Activated CD4-positive, alpha-beta T cell treated with anti-CD3 and anti-CD28 coated beads for 36 hours (primary cell): ENCODE data around the gene SLC2A13. TPM values are rescaled to one million over a fixed set of nuclear protein-coding genes. Genes with fewer than 3 reads are reported as not detected.
"Not testable (repeated sequence)": the region's sequence is repeated elsewhere in the genome, so short reads cannot be mapped to it uniquely, and the experiment has no call there.

Experiments used
- ATAC-seq: fragments of 200-7000 bp; cut with Tn5 transposase; one replicate; pipeline ENCODE4 v1.10.0; 2021; ENCODE audit warnings: mild to moderate bottlenecking, moderate library complexity
- CTCF ChIA-PET: fragments of 350-600 bp; sonication (Branson Sonifier 250); formaldehyde crosslinking; loops from one replicate; lab custom pipeline; 2021; ENCODE audit warnings: antibody characterized with exemption; lab: Charles Lee
- POLR2A ChIA-PET: fragments of 350-600 bp; sonication (Branson Sonifier 250); formaldehyde crosslinking; loops from one replicate; lab custom pipeline; 2021; ENCODE audit warnings: antibody characterized with exemption, inconsistent platforms; lab: Charles Lee
- DNase-seq: peaks from one replicate; pipeline ENCODE4 v3.0.0-alpha.2; 2020
- H3K27ac Mint-ChIP-seq: one replicate; pipeline ENCODE4 v1.8.0; 2021; ENCODE audit warnings: mixed read lengths
- H3K27me3 Mint-ChIP-seq: one replicate; pipeline ENCODE4 v1.8.0; 2021; ENCODE audit warnings: mixed read lengths
- H3K36me3 Mint-ChIP-seq: one replicate; pipeline ENCODE4 v1.8.0; 2021; ENCODE audit warnings: low read depth, mixed read lengths
- H3K4me1 Mint-ChIP-seq: one replicate; pipeline ENCODE4 v1.8.0; 2021; ENCODE audit warnings: mixed read lengths
- H3K4me3 Mint-ChIP-seq: one replicate; pipeline ENCODE4 v1.8.0; 2021; ENCODE audit warnings: mild to moderate bottlenecking, moderate library complexity, mixed read lengths
- H3K9me3 Mint-ChIP-seq: one replicate; pipeline ENCODE4 v1.8.0; 2021; ENCODE audit warnings: low read depth, mixed read lengths
- intact Hi-C, 2 experiments: fragments of 100-400 bp; cut with DNase I in 1 of 2; cut with micrococcal nuclease in 1 of 2; formaldehyde crosslinking; loops; one replicate each; pipeline versions ENCODE4 v1.14.2 to v1.15.1; 2022 to 2024; cut with DNase I, micrococcal nuclease
- total RNA-seq, 2 experiments: library from RNA; stranded (reverse); gene quantifications; one replicate each; pipeline ENCODE4 v1.2.3, GENCODE V29; 2021

The SLC2A13 gene
- total RNA-seq, 2 experiments from 2014 or later, result 2.3 to 3.9 TPM

- ATAC-seq, CTCF ChIA-PET, H3K4me1 Mint-ChIP-seq, H3K9me3 Mint-ChIP-seq, intact Hi-C loops, H3K27me3 Mint-ChIP-seq, H3K4me3 Mint-ChIP-seq, POLR2A ChIA-PET, DNase-seq, H3K36me3 Mint-ChIP-seq, H3K27ac Mint-ChIP-seq: not testable (repeated sequence)
These were observed 212.5 kb downstream of the SLC2A13 start for GRCh38 chr12:39893388-39893787.

GRCh38 chr12:39892146-39892545, 213.7 kb downstream of the SLC2A13 start:
- Mint-ChIP-seq H3K27me3 (no peaks in the 10 kb centered on the region), H3K27ac (no peak overlapping the region), H3K4me1 (no peaks in the 10 kb centered on the region), H3K36me3 (no peaks in the 10 kb centered on the region), H3K9me3 (peaks cover 5% of the 10 kb centered on the region), H3K4me3 (no peak overlapping the region)
- ATAC-seq (no peak), DNase-seq (no peak)
- intact Hi-C loops, result no loop called here
- POLR2A ChIA-PET, result no interaction called here
- CTCF ChIA-PET, result no interaction called here

- POLR2A ChIA-PET, result no interaction called here
- Mint-ChIP-seq H3K4me3 (no peak overlapping the region), H3K27ac (no peak overlapping the region), H3K36me3 (no peaks in the 10 kb centered on the region), H3K27me3 (no peaks in the 10 kb centered on the region), H3K4me1 (no peaks in the 10 kb centered on the region), H3K9me3 (no peaks in the 10 kb centered on the region)
- CTCF ChIA-PET, result interaction anchor here (0.6 kb wide), 1 partner anchor 29 kb away, joined by 3 read pairs; no protein-coding TSS in a partner anchor
- intact Hi-C loops, result no loop called here
- ATAC-seq (no peak), DNase-seq (no peak)
These were observed 218.0 kb downstream of the SLC2A13 start for GRCh38 chr12:39887856-39888255.

GRCh38 chr12:39886106-39886505, 219.8 kb downstream of the SLC2A13 start:
- intact Hi-C loops, result no loop called here
- no peaks in the 10 kb centered on the region for H3K27me3 Mint-ChIP-seq
- H3K4me3 Mint-ChIP-seq, result no peak overlapping the region
- H3K27ac Mint-ChIP-seq, result no peak overlapping the region
- CTCF ChIA-PET, result no interaction called here
- no peaks in the 10 kb centered on the region for H3K36me3 Mint-ChIP-seq
- POLR2A ChIA-PET, result no interaction called here
- DNase-seq (no peak), ATAC-seq (no peak)
- H3K9me3 Mint-ChIP-seq, result no peaks in the 10 kb centered on the region
- H3K4me1 Mint-ChIP-seq, result no peaks in the 10 kb centered on the region

- Mint-ChIP-seq H3K9me3 (no peaks in the 10 kb centered on the region), H3K27me3 (no peaks in the 10 kb centered on the region), H3K4me3 (no peak overlapping the region), H3K4me1 (no peaks in the 10 kb centered on the region), H3K27ac (no peak overlapping the region), H3K36me3 (no peaks in the 10 kb centered on the region)
- DNase-seq (no peak), ATAC-seq (no peak)
- POLR2A ChIA-PET, result no interaction called here
- CTCF ChIA-PET, result interaction anchor here (0.9 kb wide), 1 partner anchor 108 kb away, joined by 3 read pairs; no protein-coding TSS in a partner anchor
- intact Hi-C loops, result no loop called here
These were observed 221.2 kb downstream of the SLC2A13 start for GRCh38 chr12:39884616-39885125.

GRCh38 chr12:39883411-39883810, 222.5 kb downstream of the SLC2A13 start:
- Mint-ChIP-seq H3K4me3 (no peak overlapping the region), H3K9me3 (peaks cover 3% of the 10 kb centered on the region)

GRCh38 chr12:39878753-39879152, 227.1 kb downstream of the SLC2A13 start:
- ChIA-PET POLR2A (no interaction called here), CTCF (interaction anchor here (0.6 kb wide), 1 partner anchor 419 kb away, joined by 5 read pairs; no protein-coding TSS in a partner anchor)
- no peak overlapping the region for H3K27ac Mint-ChIP-seq
- DNase-seq (no peak), ATAC-seq (no peak)
- no peaks in the 10 kb centered on the region for H3K36me3 Mint-ChIP-seq
- intact Hi-C loops, result no loop called here
- H3K4me3 Mint-ChIP-seq, result no peak overlapping the region
- H3K4me1 Mint-ChIP-seq, result no peaks in the 10 kb centered on the region
- no peaks in the 10 kb centered on the region for H3K27me3 Mint-ChIP-seq
- H3K9me3 Mint-ChIP-seq, result peaks cover 10% of the 10 kb centered on the region

More at GRCh38 chr12:39883411-39883810, 222.5 kb downstream of the SLC2A13 start:
- no peaks in the 10 kb centered on the region for H3K4me1 Mint-ChIP-seq
- CTCF ChIA-PET, result no interaction called here
- POLR2A ChIA-PET, result no interaction called here
- H3K27ac Mint-ChIP-seq, result no peak overlapping the region
- DNase-seq (no peak), ATAC-seq (no peak)
- intact Hi-C loops, result no loop called here
- H3K36me3 Mint-ChIP-seq, result no peaks in the 10 kb centered on the region
- no peaks in the 10 kb centered on the region for H3K27me3 Mint-ChIP-seq

GRCh38 chr12:39875721-39876120, 230.2 kb downstream of the SLC2A13 start:
- intact Hi-C loops, result no loop called here
- no peak for DNase-seq
- Mint-ChIP-seq H3K4me1 (no peaks in the 10 kb centered on the region), H3K9me3 (peaks cover 10% of the 10 kb centered on the region), H3K27ac (no peak overlapping the region), H3K36me3 (no peaks in the 10 kb centered on the region), H3K27me3 (no peaks in the 10 kb centered on the region), H3K4me3 (no peak overlapping the region)
- ChIA-PET POLR2A (no interaction called here), CTCF (no interaction called here)
- ATAC-seq, result no peak

GRCh38 chr12:39874785-39875184, 231.1 kb downstream of the SLC2A13 start:
- Mint-ChIP-seq H3K27me3 (no peaks in the 10 kb centered on the region), H3K9me3 (peaks cover 10% of the 10 kb centered on the region), H3K36me3 (no peaks in the 10 kb centered on the region), H3K27ac (no peak overlapping the region), H3K4me3 (no peak overlapping the region), H3K4me1 (no peaks in the 10 kb centered on the region)
- DNase-seq (no peak), ATAC-seq (no peak)
- ChIA-PET CTCF (no interaction called here), POLR2A (no interaction called here)
- intact Hi-C loops, result no loop called here

- intact Hi-C loops, result no loop called here
- H3K4me1 Mint-ChIP-seq, result no peaks in the 10 kb centered on the region
- no peak overlapping the region for H3K4me3 Mint-ChIP-seq
- H3K36me3 Mint-ChIP-seq, result no peaks in the 10 kb centered on the region
- peaks cover 4% of the 10 kb centered on the region for H3K9me3 Mint-ChIP-seq
- no peaks in the 10 kb centered on the region for H3K27me3 Mint-ChIP-seq
- ATAC-seq (no peak), DNase-seq (no peak)
- CTCF ChIA-PET, result no interaction called here
- POLR2A ChIA-PET, result no interaction called here
- H3K27ac Mint-ChIP-seq, result no peak overlapping the region
These were observed 232.8 kb downstream of the SLC2A13 start for GRCh38 chr12:39873065-39873464.

- H3K4me1 Mint-ChIP-seq, result no peaks in the 10 kb centered on the region
- ATAC-seq, result no peak
- ChIA-PET POLR2A (no interaction called here), CTCF (no interaction called here)
- intact Hi-C loops, result no loop called here
- H3K27me3 Mint-ChIP-seq, result no peaks in the 10 kb centered on the region
- H3K9me3 Mint-ChIP-seq, result peaks cover 2% of the 10 kb centered on the region
- no peaks in the 10 kb centered on the region for H3K36me3 Mint-ChIP-seq
- H3K4me3 Mint-ChIP-seq, result no peak overlapping the region
- no peak for DNase-seq
- H3K27ac Mint-ChIP-seq, result no peak overlapping the region
These were observed 233.5 kb downstream of the SLC2A13 start for GRCh38 chr12:39872425-39872824.

- intact Hi-C loops, result no loop called here
- CTCF ChIA-PET, result no interaction called here
These were observed 237.6 kb downstream of the SLC2A13 start for GRCh38 chr12:39868328-39868725.

More at GRCh38 chr12:39868328-39868725, 237.6 kb downstream of the SLC2A13 start:
- no peaks in the 10 kb centered on the region for H3K36me3 Mint-ChIP-seq
- POLR2A ChIA-PET, result no interaction called here
- H3K9me3 Mint-ChIP-seq, result no peaks in the 10 kb centered on the region
- no peaks in the 10 kb centered on the region for H3K4me1 Mint-ChIP-seq
- ATAC-seq (no peak), DNase-seq (no peak)
- H3K27ac Mint-ChIP-seq, result no peak overlapping the region
- H3K4me3 Mint-ChIP-seq, result no peak overlapping the region
- H3K27me3 Mint-ChIP-seq, result no peaks in the 10 kb centered on the region
